Uterus (tissue), 4 donors: ENCODE measurements around the gene GGCX. TPM values are rescaled to one million over a fixed set of nuclear protein-coding genes. Genes with fewer than 3 reads are reported as not detected.

Source experiments
- DNase-seq, 2 donors: peaks; one replicate each; pipeline ENCODE4 v3.0.0-alpha.2; 2019 to 2020
- H3K27ac ChIP-seq, 2 donors: fragments of 200-600 bp; sonication (generic); 1 replicate in 1 of 2; 2 replicates in 1 of 2; pipeline ENCODE4 v1.5.1; 2016 to 2018
- H3K27me3 ChIP-seq, 2 donors: fragments of 200-600 bp; sonication (generic); one replicate each; pipeline ENCODE4 v1.5.1; 2018 to 2019; ENCODE audit warnings: control low read depth in 1 of 2
- H3K36me3 ChIP-seq, 2 donors: fragments of 200-600 bp; sonication (generic); one replicate each; pipeline ENCODE4 v1.5.1; 2019; ENCODE audit warnings: control low read depth in 1 of 2
- H3K4me1 ChIP-seq, 2 donors: fragments of 200-600 bp; sonication (generic); one replicate each; pipeline ENCODE4 v1.5.1; 2018 to 2019; ENCODE audit warnings: control low read depth in 1 of 2
- H3K4me3 ChIP-seq, 2 donors: fragments of 200-600 bp; sonication (generic); 1 replicate in 1 of 2; 2 replicates in 1 of 2; pipeline ENCODE4 v1.5.1; 2018 to 2019; ENCODE audit warnings: mild to moderate bottlenecking in 1 of 2
- H3K9me3 ChIP-seq, 2 donors: fragments of 200-600 bp; sonication (generic); one replicate each; pipeline ENCODE4 v1.5.1; 2019; ENCODE audit warnings: control low read depth in 1 of 2
- CTCF ChIP-seq, 4 experiments: fragments of 200-600 bp in 2 of 4; fragments of 450-650 bp in 2 of 4; sonication (generic) in 2 of 4; IDR thresholded peaks; one replicate each; pipeline ENCODE4 v1.5.1; 2016 to 2019; ENCODE audit warnings: antibody characterized with exemption in 4 of 4, mild to moderate bottlenecking in 2 of 4, moderate library complexity in 1 of 4
- POLR2A ChIP-seq, 2 donors: fragments of 450-650 bp; IDR thresholded peaks; one replicate each; pipeline ENCODE4 v1.6.1; 2016; ENCODE audit warnings: antibody characterized with exemption in 2 of 2, mild to moderate bottlenecking in 1 of 2, moderate library complexity in 1 of 2
- intact Hi-C: fragments of 100-400 bp; cut with DNase I; formaldehyde crosslinking; loops from one replicate; pipeline ENCODE4 v1.15.1; 2023; ENCODE audit warnings: low total_unique reads
- total RNA-seq, 4 donors: library from RNA; depleted of rRNA in 3 of 4; stranded (reverse); fragments of >200 nt in 3 of 4; gene quantifications; one replicate each; pipeline versions ENCODE4 v1.1.0 to v1.2.4, GENCODE V29; 2014 to 2023
- donor health status: DM: yes; HTN: yes; CAD: no.

Gene GGCX
- total RNA-seq, result 10 to 100 TPM; 14.1 to 54.1 (median 37.9) TPM

GRCh38 chr2:85561280-85562212 is at the start of gene GGCX:
GGCX (minus strand) TSS chr2:85561493; CDS start chr2:85561428, 65 bp downstream.
- Histone ChIP-seq H3K4me1 (peaks cover 8 to 9% of the 10 kb centered on the region in 2 donors), H3K36me3 (no peaks in the 10 kb centered on the region), H3K27ac (peak within 1 kb of the TSS; percentile 89 to 91), H3K4me3 (peak within 1 kb of the TSS; percentile 81 to 91), H3K9me3 (no peaks in the 10 kb centered on the region), H3K27me3 (no peaks in the 10 kb centered on the region)
- DNase-seq, result peak; percentile 94 to 97
- TF ChIP-seq CTCF (IDR thresholded peaks at IDR 0.05) (peak in 3 of 4 experiments; percentile 37 to 71 (median 61)), POLR2A (IDR thresholded peaks at IDR 0.05) (peak; percentile 74 to 84)
- intact Hi-C loops, result no loop called here

GRCh38 chr2:85607268-85608215 is 46.2 kb upstream of the GGCX start:
- H3K27me3 ChIP-seq, result no peaks in the 10 kb centered on the region
- no peak overlapping the region for H3K4me3 ChIP-seq
- peak overlapping the region in 1 of 2 donors; percentile 10 for H3K27ac ChIP-seq
- no peaks in the 10 kb centered on the region for H3K36me3 ChIP-seq
- intact Hi-C loops, result no loop called here
- TF ChIP-seq CTCF (IDR thresholded peaks at IDR 0.05) (no peak), POLR2A (IDR thresholded peaks at IDR 0.05) (no peak)
- H3K4me1 ChIP-seq, result peaks cover 6 to 18% of the 10 kb centered on the region in 2 donors
- DNase-seq, result no peak
- no peaks in the 10 kb centered on the region for H3K9me3 ChIP-seq

- Histone ChIP-seq H3K36me3 (no peaks in the 10 kb centered on the region), H3K9me3 (no peaks in the 10 kb centered on the region), H3K27me3 (no peaks in the 10 kb centered on the region), H3K4me1 (peaks cover 6 to 22% of the 10 kb centered on the region in 2 donors), H3K4me3 (no peak overlapping the region), H3K27ac (peak overlapping the region in 1 of 2 donors; percentile 7)
- intact Hi-C loops, result no loop called here
- TF ChIP-seq CTCF (IDR thresholded peaks at IDR 0.05) (no peak), POLR2A (IDR thresholded peaks at IDR 0.05) (no peak)
- DNase-seq, result no peak
These were observed 44.8 kb upstream of the GGCX start for GRCh38 chr2:85606116-85606455.

- Histone ChIP-seq H3K4me3 (no peak overlapping the region), H3K27ac (peak overlapping the region; percentile 18 to 86), H3K27me3 (no peaks in the 10 kb centered on the region), H3K36me3 (no peaks in the 10 kb centered on the region), H3K4me1 (peaks cover 6 to 22% of the 10 kb centered on the region in 2 donors), H3K9me3 (no peaks in the 10 kb centered on the region)
- no peak for TF ChIP-seq CTCF (IDR thresholded peaks at IDR 0.05)
- TF ChIP-seq POLR2A (IDR thresholded peaks at IDR 0.05), result no peak
- intact Hi-C loops, result no loop called here
- no peak for DNase-seq
These were observed 44.3 kb upstream of the GGCX start for GRCh38 chr2:85605406-85606115.
